DOHH2 (cell line): ENCODE data around the gene MBOAT7.
"Not testable (repeated sequence)": the region's sequence is repeated elsewhere in the genome, so short reads cannot be mapped to it uniquely, and the experiment has no call there.

ENCODE experiments used
- H3F3A ChIP-seq: fragments of 200-600 bp; sonication (generic), shearing (Covaris generic); 2 replicates; pipeline ENCODE4 v1.6.0; 2016; ENCODE audit warnings: antibody characterized with exemption, mild to moderate bottlenecking; ENCODE audit not compliant: control insufficient read depth, insufficient read depth
- H3K27ac ChIP-seq: fragments of 200-600 bp; sonication (generic); 2 replicates; pipeline ENCODE4 v1.5.1; 2014; ENCODE audit warnings: low read depth, mild to moderate bottlenecking, low read length, moderate library complexity
- H3K27me3 ChIP-seq: fragments of 200-600 bp; sonication (generic); 2 replicates; pipeline ENCODE4 v1.6.1; 2014; ENCODE audit warnings: mild to moderate bottlenecking, low read length, mixed read lengths; ENCODE audit not compliant: control insufficient read depth
- H3K36me3 ChIP-seq: fragments of 200-600 bp; sonication (generic); 2 replicates; pipeline ENCODE4 v1.6.1; 2014; ENCODE audit warnings: mild to moderate bottlenecking, low read length, moderate library complexity, mixed read lengths; ENCODE audit not compliant: control insufficient read depth
- H3K4me1 ChIP-seq: fragments of 200-600 bp; sonication (generic); 2 replicates; pipeline ENCODE4 v1.6.1; 2014; ENCODE audit warnings: mild to moderate bottlenecking, low read length, mixed read lengths; ENCODE audit not compliant: control insufficient read depth
- H3K4me2 ChIP-seq: fragments of 200-600 bp; sonication (generic); 2 replicates; pipeline ENCODE4 v1.6.0; 2014; ENCODE audit warnings: mild to moderate bottlenecking, low read length, moderate library complexity
- H3K4me3 ChIP-seq: fragments of 200-600 bp; sonication (generic); 2 replicates; pipeline ENCODE4 v1.5.1; 2014; ENCODE audit warnings: mild to moderate bottlenecking, low read length, mixed read lengths
- H3K79me2 ChIP-seq: fragments of 200-600 bp; sonication (generic); 2 replicates; pipeline ENCODE4 v1.6.1; 2014; ENCODE audit warnings: mild to moderate bottlenecking, low read length, mixed read lengths; ENCODE audit not compliant: control insufficient read depth
- H3K9me2 ChIP-seq: fragments of 200-600 bp; sonication (generic); replicated peaks from 2 replicates; pipeline ENCODE4 v1.6.1; 2014; ENCODE audit warnings: mild to moderate bottlenecking, low read length, mixed read lengths; ENCODE audit not compliant: control insufficient read depth
- H3K9me3 ChIP-seq: fragments of 200-600 bp; sonication (generic); 2 replicates; pipeline ENCODE4 v1.6.1; 2014; ENCODE audit warnings: antibody characterized with exemption, low read length, mixed read lengths; ENCODE audit not compliant: control insufficient read depth, insufficient read depth
- H4K20me1 ChIP-seq: fragments of 200-600 bp; sonication (generic); 2 replicates; pipeline ENCODE4 v1.6.0; 2014; ENCODE audit warnings: low read depth, mild to moderate bottlenecking, antibody characterized with exemption, low read length, moderate library complexity; ENCODE audit not compliant: control insufficient read depth, insufficient read depth
- EZH2phosphoT487 ChIP-seq: fragments of 200-600 bp; sonication (generic); IDR thresholded peaks from 2 replicates; pipeline ENCODE4 v1.6.1; 2017; ENCODE audit warnings: borderline replicate concordance, mild to moderate bottlenecking, antibody characterized with exemption, low read length, moderate library complexity, mixed read lengths
- TF ChIP-seq, protein P1 (sequence below): fragments of 200-600 bp; sonication (generic); IDR thresholded peaks from one replicate; pipeline ENCODE4 v1.5.1; 2014; ENCODE audit warnings: antibody characterized with exemption, mild to moderate bottlenecking, low read depth, low read length; ENCODE audit not compliant: poor library complexity, severe bottlenecking

Gene MBOAT7

DNA sequence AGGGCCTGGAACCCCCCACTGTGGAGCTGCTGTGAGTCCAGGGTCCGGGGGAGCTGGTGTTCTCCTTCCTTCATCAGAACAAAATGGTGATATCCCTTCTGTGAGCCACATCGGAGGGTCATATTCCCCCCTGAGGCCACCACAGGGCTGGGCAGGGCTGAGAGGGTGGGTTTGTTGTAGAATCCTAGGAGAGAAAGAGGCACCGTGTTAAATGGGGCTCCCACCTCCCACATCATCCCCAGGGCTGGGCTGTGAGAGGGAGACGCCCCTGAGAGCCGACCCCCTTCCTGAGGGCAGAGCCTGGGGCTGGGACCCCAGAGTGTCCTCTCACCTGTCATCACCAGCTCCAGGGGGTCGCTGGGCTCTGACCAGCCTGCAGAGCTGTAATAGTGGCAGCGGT is 32.6 kb upstream of the MBOAT7 start:
- H3F3A ChIP-seq, H4K20me1 ChIP-seq, H3K9me3 ChIP-seq, H3K4me2 ChIP-seq, H3K79me2 ChIP-seq, H3K27me3 ChIP-seq, H3K4me1 ChIP-seq, H3K36me3 ChIP-seq, H3K9me2 ChIP-seq, H3K27ac ChIP-seq, H3K4me3 ChIP-seq: not testable (repeated sequence)

DNA sequence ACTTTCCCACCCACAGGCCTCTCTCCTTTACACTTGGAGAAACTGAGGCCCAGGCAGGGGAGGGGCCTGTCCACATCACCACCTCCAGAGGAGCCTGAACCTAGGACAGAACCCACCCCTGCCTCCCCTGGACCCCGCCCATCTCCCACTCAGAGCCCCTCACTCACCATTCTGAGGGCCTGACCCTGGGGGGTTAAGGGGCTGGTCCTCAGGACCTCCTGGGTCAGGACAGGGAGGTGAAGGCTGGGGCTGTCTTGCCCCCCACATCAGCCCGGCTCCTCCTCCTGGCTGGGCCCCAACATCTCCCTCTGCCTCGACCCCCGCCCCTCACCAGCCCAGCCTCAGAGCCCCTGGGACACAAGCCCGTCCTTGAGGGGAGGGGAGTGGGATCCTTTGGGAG is 30.3 kb upstream of the MBOAT7 start:
- not testable (repeated sequence) for H4K20me1 ChIP-seq, H3F3A ChIP-seq, H3K27me3 ChIP-seq, H3K27ac ChIP-seq, H3K4me1 ChIP-seq, H3K4me3 ChIP-seq, H3K9me3 ChIP-seq, H3K36me3 ChIP-seq, H3K4me2 ChIP-seq, H3K79me2 ChIP-seq, H3K9me2 ChIP-seq

DNA sequence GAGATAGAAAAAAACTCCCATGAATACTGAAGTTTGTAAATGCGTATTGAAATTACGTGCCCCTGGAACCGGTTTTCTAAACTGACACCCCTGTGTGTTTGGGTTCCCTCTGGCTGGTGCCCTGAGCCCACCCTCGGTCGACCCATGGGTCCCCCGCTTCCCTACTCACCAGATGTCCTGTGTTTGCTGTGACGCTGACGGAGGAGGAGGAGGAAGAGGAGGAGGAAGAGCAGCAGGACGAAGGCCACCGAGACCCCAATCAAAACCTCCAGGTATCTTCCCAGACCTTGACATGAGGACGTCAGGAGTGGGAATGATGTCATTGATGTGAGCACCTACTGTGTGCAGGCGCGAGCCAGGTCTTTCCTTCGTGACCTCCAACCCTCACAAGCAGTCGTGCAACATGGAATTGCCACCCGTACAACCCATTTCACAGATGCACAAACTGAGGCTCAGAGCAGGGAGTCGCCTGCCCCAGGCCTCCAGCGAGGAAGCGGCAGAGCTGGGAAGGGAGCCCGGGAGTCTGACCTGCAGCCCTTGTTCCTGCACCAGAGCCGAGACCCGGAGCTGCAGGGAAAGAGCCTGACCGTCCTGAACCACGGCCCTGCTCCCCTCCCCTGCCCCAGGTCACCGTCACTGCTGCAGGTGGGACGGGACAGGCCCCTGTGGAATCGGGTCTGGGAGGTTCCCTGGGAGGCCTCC is 29.7 kb upstream of the MBOAT7 start:
- no peaks in the 10 kb centered on the region for H4K20me1 ChIP-seq
- H3K9me3 ChIP-seq, result no peaks in the 10 kb centered on the region
- TF ChIP-seq EZH2phosphoT487, result no peak
- TF ChIP-seq, protein P1, sequence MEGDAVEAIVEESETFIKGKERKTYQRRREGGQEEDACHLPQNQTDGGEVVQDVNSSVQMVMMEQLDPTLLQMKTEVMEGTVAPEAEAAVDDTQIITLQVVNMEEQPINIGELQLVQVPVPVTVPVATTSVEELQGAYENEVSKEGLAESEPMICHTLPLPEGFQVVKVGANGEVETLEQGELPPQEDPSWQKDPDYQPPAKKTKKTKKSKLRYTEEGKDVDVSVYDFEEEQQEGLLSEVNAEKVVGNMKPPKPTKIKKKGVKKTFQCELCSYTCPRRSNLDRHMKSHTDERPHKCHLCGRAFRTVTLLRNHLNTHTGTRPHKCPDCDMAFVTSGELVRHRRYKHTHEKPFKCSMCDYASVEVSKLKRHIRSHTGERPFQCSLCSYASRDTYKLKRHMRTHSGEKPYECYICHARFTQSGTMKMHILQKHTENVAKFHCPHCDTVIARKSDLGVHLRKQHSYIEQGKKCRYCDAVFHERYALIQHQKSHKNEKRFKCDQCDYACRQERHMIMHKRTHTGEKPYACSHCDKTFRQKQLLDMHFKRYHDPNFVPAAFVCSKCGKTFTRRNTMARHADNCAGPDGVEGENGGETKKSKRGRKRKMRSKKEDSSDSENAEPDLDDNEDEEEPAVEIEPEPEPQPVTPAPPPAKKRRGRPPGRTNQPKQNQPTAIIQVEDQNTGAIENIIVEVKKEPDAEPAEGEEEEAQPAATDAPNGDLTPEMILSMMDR, result no peak
- no peak overlapping the region for H3K4me3 ChIP-seq
- H3K79me2 ChIP-seq, result no peaks in the 10 kb centered on the region
- no peak overlapping the region for H3K4me2 ChIP-seq
- H3F3A ChIP-seq, result no peaks in the 10 kb centered on the region
- H3K27ac ChIP-seq, result no peak overlapping the region
- H3K27me3 ChIP-seq, result peaks cover 4% of the 10 kb centered on the region
- H3K4me1 ChIP-seq, result no peaks in the 10 kb centered on the region
- no peaks in the 10 kb centered on the region for H3K36me3 ChIP-seq
- no peaks in the 10 kb centered on the region for H3K9me2 ChIP-seq

DNA sequence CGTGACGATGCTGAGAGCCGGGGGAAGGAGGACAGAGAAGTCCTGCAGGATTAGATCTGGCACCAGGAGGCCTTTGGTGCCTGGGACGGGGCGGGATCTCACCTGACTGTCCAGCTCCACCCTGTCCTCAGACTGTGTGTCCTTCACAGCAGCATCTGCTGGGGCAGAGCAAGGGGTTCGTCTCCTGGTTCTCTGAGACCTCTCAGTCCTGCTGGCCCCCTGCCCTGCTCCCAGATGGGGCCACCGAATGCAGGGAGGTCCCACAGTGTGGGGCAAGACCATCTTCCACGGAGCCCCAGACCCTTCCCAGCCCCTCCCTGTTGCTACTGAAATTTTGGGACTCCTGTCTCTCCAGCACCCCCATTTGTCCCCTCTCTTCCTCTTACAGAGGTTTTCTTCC is 28.9 kb upstream of the MBOAT7 start:
- H4K20me1 ChIP-seq, result no peaks in the 10 kb centered on the region
- H3F3A ChIP-seq, result no peaks in the 10 kb centered on the region
- H3K27ac ChIP-seq, result no peak overlapping the region
- no peak overlapping the region for H3K4me2 ChIP-seq
- no peaks in the 10 kb centered on the region for H3K9me2 ChIP-seq
- H3K4me3 ChIP-seq, result no peak overlapping the region
- no peaks in the 10 kb centered on the region for H3K4me1 ChIP-seq
- TF ChIP-seq, protein P1, result no peak
- TF ChIP-seq EZH2phosphoT487, result no peak
- H3K36me3 ChIP-seq, result no peaks in the 10 kb centered on the region
- H3K9me3 ChIP-seq, result no peaks in the 10 kb centered on the region
- peaks cover 3% of the 10 kb centered on the region for H3K27me3 ChIP-seq
- no peaks in the 10 kb centered on the region for H3K79me2 ChIP-seq

DNA sequence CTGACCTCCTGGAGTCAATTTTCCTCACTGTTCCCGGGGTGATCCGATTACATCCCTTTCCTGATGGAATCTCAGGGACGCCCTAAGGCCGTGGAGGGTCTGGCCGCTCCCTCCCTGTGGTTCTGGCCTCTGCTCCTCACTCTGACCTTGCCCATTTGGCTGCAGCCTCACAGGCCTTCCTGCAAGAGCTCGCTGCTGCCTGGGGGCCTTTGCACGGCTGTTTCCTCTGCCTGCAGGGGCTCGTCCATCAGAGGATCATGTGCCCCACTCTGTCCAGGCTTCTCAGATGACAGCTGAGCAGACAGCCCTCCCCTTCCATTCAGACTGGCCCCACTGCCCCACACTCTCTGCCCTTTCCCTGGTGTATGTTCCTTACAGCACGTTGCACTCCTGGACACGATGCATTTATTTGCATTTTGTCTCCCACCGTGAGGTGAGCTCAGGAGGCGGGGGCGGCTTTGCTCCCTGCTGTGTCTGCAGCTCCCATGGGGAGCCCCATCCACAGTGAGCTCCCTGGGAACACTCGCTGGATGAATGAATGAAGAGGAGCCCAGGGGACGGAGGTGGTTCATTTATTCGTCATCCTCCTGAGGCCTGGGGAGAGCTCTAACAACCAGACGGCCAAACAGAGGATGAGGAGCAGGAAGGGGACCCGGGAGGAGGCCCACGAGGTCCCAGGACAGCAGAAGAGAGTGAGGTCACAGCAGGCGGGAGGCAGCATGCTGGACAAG is 28.3 kb upstream of the MBOAT7 start:
- not testable (repeated sequence) for H3K79me2 ChIP-seq, H3K4me1 ChIP-seq, H4K20me1 ChIP-seq, H3K9me3 ChIP-seq, H3F3A ChIP-seq, H3K4me2 ChIP-seq, H3K27me3 ChIP-seq, H3K27ac ChIP-seq, H3K36me3 ChIP-seq, H3K9me2 ChIP-seq, H3K4me3 ChIP-seq
